ENCODE results near the gene ABI3BP.
A peak's percentile ranks its signal among the peaks of the same experiment; 100 is the strongest.
"Not testable (repeated sequence)": the region's sequence is repeated elsewhere in the genome, so short reads cannot be mapped to it uniquely, and the experiment has no call there.

Gene ABI3BP

DNA sequence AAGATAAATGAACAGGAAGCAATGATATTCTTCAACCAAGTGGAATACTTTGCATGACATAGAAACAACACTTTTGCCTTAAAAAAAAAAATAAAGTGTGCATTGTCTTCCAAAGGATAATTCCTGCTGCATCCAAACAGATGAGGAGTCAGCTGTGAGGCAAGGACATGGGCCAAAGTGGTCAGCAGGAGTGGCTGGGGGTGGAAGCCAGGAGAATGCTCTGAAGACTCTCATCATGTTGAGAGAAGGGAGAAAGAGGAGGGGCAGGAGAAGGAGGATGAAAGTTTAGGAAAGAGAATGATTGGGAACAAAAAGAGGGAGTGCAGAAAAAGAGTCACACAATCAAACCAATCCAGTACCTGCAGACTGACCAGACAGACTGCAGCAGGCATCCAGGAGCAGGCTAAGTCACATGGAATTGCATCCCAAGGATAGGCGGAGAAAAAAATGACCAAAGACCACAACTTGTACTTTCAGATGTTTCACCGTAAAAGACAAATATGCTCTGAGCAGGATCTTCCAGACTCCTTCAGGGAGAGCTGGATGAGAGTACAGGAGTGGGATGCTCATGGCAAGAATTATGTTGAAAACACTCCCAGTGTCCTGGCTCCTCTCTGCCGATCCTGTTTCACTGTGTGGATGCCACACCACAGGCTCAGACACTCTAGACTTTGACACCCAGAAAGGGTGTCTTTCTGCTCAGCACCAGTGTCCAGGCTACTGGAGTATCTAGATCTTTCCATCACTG is 11.9 kb downstream of the ABI3BP start:
- DNase-seq (ENCODE audit: low read depth), result no peak

DNA sequence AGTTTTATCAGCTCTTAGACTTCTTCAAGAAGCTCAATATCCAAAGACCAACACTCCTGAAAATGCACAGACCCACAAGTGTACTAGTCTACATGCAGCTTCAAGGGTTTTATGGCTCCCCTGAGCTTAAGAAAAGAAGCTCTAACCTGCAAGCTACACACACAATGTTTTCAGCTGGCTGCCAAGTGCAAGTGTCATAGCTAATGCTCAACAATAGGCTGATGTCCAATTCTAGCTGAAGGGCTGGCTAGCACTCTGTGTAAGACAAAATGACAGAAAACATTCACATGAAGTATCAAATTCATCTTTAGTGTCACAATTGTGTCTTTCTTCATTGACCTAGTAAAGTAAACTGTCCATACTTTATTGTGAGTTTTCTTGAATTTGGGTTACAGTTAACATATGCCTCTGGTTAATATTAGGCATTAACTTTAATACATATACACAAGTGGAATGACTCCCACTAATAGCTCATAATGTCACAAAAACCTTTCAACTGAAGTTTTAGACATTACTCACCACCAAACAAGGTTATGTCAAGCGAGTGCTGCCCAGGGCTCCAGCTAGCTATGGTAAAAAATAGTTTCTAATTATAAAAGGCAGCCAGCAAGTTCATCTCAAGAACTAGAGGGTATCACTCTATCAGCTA is 15.1 kb downstream of the ABI3BP start:
- no peak for DNase-seq (ENCODE audit: low read depth)

GRCh38 chr3:100976611-100977010 is 16.6 kb downstream of the ABI3BP start:
- DNase-seq (ENCODE audit: low read depth), result no peak

DNA sequence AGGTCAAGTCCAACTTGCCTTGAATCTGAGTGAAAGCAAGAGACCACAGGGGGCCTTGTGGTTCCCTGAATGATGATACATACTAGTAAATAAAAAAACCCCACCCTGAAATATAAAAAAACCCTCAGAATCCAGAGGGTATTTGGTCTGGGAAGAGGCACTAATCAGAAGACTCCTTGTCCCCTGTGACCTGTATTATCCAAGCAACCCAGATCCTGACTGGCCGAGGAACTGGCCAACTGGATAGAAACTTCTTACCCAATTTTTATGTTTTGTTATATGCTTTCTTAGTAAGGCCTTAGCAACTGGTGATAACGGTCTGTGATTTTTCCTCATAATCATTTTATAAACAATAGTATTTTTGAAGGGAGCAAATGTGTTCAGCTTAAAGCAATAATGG is 17.5 kb downstream of the ABI3BP start:
- no peak for DNase-seq (ENCODE audit: low read depth)

GRCh38 chr3:100973594-100973993 is 19.6 kb downstream of the ABI3BP start:
- no peak for DNase-seq (ENCODE audit: low read depth)

- no peak for DNase-seq (ENCODE audit: low read depth)
Observed at GRCh38 chr3:100972867-100973266, 20.4 kb downstream of the ABI3BP start.

GRCh38 chr3:100972301-100972844 is 20.8 kb downstream of the ABI3BP start:
- DNase-seq (ENCODE audit: low read depth), result no peak

DNA sequence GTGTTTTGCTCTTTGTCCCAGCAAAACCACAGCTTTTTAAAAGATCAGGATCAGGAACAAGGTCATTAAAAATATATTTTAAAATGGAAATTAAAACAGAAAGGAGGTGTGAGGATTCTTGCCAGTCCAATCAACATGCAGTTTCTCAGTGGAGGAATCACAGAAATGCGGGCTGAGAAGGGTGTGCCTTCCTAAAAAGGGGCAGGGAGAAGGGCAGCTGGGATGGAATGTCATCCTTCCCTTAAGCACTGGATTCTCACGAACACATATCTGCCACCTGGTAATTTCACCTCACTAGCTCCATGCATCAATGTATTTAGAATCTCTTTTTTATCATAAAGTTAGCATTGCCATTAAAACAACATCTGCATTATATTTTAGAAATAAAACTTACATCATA is 21.4 kb downstream of the ABI3BP start:
- DNase-seq (ENCODE audit: low read depth), result no peak

DNA sequence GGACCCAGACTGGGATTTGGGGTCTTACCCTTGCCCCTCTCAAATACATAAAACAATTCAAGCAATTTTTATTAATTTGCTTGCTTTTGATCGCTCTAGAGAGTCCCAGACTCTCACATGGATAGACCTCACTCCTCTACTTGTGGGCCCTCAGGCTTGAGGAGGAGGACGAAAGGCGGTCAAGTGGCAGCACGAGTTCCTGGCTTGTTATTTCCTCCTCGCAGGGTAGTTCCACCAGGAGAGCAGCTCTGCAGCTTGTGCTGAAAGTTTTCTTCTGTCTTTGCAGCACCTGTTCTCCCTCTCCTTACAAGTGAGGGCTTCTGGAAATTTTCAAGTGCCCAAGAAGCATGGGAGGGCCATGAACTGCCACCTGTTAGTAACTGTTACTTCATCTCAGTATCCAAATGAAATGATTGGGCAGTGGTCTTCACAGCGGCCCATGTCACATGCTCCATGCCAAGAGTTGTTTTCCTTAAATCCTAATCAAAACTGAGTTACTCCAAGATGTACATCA is 22.7 kb downstream of the ABI3BP start:
- DNase-seq (ENCODE audit: low read depth), result no peak

- no peak for DNase-seq (ENCODE audit: low read depth)
Observed at GRCh38 chr3:100968932-100969906, 24.0 kb downstream of the ABI3BP start.

GRCh38 chr3:100966807-100967206 is 26.4 kb downstream of the ABI3BP start:
- DNase-seq (ENCODE audit: low read depth), result no peak

GRCh38 chr3:100966049-100966491 is 27.2 kb downstream of the ABI3BP start:
- no peak for DNase-seq (ENCODE audit: low read depth)

DNA sequence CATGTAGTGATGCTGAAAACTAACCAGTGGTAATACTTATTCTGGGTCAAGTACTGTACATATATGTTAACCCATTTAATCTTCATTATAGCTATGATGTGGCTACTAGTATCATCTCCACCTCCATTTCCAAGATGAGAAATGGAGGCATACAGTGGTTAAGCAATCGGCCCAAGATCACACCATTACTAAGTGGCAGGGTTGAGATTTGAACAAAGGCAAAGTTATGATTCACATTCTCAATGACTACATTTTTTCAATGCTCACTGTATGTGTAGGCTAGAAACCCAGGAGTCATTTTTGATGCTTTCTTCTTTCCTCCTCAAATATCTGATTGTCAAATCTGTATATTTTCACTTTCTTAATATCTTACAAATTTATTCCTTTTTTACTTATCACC is 30.2 kb downstream of the ABI3BP start:
- no peak for DNase-seq (ENCODE audit: low read depth)

GRCh38 chr3:100957261-100957986 is 35.8 kb downstream of the ABI3BP start:
- no peak for DNase-seq (ENCODE audit: low read depth)

- DNase-seq (ENCODE audit: low read depth), result no peak
Observed at GRCh38 chr3:100956276-100956675, 36.9 kb downstream of the ABI3BP start.

- DNase-seq (ENCODE audit: low read depth), result peak; percentile 69
Observed at GRCh38 chr3:100954990-100955389, 38.2 kb downstream of the ABI3BP start.

DNA sequence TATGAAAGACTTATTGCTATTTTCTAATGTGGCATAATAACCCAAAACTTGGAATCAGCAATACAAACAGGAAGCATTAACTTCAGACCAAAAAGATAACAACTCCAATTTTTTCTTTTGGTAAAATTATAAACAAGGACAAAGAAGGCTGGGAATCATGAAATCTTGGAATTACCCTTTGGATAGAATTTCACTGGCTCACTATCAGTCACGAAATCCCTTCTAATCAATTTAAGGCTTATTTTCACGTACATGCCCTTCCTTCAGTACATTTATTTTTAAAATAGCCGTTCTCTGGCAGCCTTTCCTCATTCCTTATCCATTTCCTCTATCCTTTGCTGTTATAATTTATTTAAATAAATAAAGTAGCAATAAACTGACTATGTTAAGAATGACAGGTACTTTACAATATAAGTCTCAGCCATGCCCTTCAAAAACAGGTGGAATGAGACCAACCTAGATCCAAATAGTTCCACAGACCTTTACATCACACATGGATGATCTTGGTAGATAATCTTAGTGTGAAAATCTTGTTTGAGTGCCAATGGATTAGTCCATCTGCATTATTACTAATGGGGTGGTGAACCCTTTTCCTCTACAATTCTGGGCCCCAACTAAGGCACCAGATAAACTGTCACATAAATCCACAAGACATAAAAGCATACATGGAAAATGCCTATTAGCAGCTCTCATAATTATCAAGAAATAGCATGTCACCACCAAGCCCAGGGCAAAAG is 38.9 kb downstream of the ABI3BP start:
- DNase-seq (ENCODE audit: low read depth), result no peak

DNA sequence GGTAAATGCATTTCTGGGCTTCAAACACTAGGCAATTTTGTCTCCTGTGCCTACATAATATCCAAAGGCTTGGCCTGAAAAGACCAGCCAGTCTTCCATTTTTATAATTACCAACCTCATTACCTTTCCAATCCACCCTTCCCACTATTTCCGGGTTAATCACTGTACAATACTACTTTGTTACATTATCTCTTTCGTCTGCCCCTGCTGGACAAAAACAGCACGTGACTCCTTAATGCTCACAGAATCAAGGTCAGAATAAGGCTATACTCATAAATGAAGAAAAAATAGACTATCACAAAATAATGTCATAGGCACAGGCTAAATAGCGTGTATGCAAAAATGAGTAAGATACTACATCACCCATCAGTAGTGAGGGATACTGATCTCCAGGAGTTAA is 40.1 kb downstream of the ABI3BP start:
- DNase-seq (ENCODE audit: low read depth), result no peak

DNA sequence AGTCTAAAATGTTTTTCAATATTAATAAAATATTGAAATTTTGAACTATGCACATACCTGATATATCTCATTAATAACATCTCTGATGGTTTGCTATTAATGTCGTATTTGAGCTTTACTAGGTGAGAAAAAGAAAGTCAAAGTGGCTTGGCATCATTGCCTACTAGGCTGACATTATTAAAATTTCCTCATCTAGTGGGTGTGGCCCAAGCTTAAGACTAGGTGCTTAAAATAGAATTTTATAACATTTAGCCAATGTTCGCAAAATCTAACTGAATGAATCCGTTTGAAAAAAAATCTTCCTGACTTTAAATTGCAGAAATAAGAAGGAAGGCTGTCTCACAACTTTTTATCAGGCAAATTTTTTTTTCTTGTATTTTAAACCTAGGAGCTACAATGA is 46.1 kb downstream of the ABI3BP start:
- DNase-seq (ENCODE audit: low read depth), result no peak

DNA sequence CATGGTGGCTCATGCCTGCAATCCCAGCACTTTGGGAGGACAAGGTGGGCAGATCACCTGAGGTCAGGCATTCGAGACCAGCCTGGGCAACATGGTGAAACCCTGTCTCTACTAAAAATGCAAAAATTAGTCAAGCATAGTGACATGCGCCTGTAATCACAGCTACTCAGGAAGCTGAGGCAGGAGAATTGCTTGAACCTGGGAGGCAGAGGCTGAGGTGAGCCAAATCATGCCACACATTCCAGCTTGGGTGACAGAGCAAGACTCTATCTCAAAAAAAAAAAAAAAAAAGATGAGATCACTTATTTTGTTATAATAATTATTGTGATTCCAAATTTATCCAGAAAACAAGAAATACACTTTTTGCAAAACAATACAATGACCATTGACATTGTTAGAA is 47.1 kb downstream of the ABI3BP start:
- DNase-seq (ENCODE audit: low read depth), result not testable (repeated sequence)

DNA sequence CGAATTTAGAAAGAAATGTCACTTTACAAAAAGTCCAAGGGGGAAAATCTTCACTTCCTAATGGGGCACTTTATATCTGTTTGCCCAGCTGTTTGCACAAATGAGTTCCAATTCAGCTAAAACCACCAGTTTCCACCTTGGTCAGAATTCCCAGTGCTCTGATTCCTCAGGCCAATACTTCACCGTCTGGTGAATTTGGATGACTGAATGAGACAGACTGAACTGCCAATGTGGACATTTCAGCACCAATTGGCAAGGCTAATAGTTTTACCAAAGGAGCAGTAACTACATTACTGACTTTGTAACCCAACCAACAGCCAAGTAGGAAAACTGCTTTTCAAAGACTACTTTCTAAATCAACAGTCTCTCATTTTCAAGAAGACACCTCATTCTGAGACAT is 51.8 kb downstream of the ABI3BP start:
- no peak for DNase-seq (ENCODE audit: low read depth)
